KMS-11 (cell line): ENCODE results near the gene MLKL.

Experiments
- H2AFZ ChIP-seq: fragments of 200-600 bp; sonication (generic); 2 replicates; pipeline ENCODE4 v1.6.1; 2016; ENCODE audit warnings: antibody characterized with exemption, mixed run types, low read depth
- H3K27ac ChIP-seq: fragments of 200-600 bp; sonication (generic); 2 replicates; pipeline ENCODE4 v1.6.1; 2016; ENCODE audit warnings: mild to moderate bottlenecking, mixed run types
- H3K27me3 ChIP-seq: fragments of 200-600 bp; sonication (generic); 2 replicates; pipeline ENCODE4 v1.6.1; 2017; ENCODE audit warnings: mild to moderate bottlenecking, low read depth, mixed run types, moderate library complexity; ENCODE audit not compliant: insufficient read depth
- H3K36me3 ChIP-seq: fragments of 200-600 bp; sonication (generic); 2 replicates; pipeline ENCODE4 v1.6.1; 2017; ENCODE audit warnings: mild to moderate bottlenecking, mixed run types; ENCODE audit not compliant: insufficient read depth
- H3K4me1 ChIP-seq: fragments of 200-600 bp; sonication (generic); 2 replicates; pipeline ENCODE4 v1.6.1; 2016; ENCODE audit warnings: mild to moderate bottlenecking, low read depth, mixed run types; ENCODE audit not compliant: poor library complexity, severe bottlenecking
- H3K4me2 ChIP-seq: fragments of 200-600 bp; sonication (generic); 2 replicates; pipeline ENCODE4 v1.7.0; 2016; ENCODE audit warnings: mild to moderate bottlenecking, mixed run types
- H3K4me3 ChIP-seq: fragments of 200-600 bp; sonication (generic); IDR thresholded peaks from 2 replicates; pipeline ENCODE4 v1.6.1; 2017; ENCODE audit warnings: low read depth, low read length, mixed read lengths; ENCODE audit not compliant: insufficient read depth
- H3K79me2 ChIP-seq: fragments of 200-600 bp; sonication (generic); 2 replicates; pipeline ENCODE4 v1.6.1; 2016; ENCODE audit warnings: low read depth, mixed run types; ENCODE audit not compliant: insufficient read depth
- H3K9ac ChIP-seq: fragments of 200-600 bp; sonication (generic); 2 replicates; pipeline ENCODE4 v1.6.1; 2016; ENCODE audit warnings: mild to moderate bottlenecking, mixed run types
- H4K20me1 ChIP-seq: fragments of 200-600 bp; sonication (generic); 2 replicates; pipeline ENCODE4 v1.6.1; 2016; ENCODE audit warnings: mild to moderate bottlenecking, mixed run types; ENCODE audit not compliant: insufficient read depth
- TF ChIP-seq, protein P1 (sequence below): fragments of 200-600 bp; sonication (generic); conservative IDR thresholded peaks from 2 replicates; pipeline ENCODE4 v1.6.1; 2017; ENCODE audit warnings: low read depth, mild to moderate bottlenecking, antibody characterized with exemption, low read length, moderate library complexity, mixed read lengths

The MLKL gene

DNA sequence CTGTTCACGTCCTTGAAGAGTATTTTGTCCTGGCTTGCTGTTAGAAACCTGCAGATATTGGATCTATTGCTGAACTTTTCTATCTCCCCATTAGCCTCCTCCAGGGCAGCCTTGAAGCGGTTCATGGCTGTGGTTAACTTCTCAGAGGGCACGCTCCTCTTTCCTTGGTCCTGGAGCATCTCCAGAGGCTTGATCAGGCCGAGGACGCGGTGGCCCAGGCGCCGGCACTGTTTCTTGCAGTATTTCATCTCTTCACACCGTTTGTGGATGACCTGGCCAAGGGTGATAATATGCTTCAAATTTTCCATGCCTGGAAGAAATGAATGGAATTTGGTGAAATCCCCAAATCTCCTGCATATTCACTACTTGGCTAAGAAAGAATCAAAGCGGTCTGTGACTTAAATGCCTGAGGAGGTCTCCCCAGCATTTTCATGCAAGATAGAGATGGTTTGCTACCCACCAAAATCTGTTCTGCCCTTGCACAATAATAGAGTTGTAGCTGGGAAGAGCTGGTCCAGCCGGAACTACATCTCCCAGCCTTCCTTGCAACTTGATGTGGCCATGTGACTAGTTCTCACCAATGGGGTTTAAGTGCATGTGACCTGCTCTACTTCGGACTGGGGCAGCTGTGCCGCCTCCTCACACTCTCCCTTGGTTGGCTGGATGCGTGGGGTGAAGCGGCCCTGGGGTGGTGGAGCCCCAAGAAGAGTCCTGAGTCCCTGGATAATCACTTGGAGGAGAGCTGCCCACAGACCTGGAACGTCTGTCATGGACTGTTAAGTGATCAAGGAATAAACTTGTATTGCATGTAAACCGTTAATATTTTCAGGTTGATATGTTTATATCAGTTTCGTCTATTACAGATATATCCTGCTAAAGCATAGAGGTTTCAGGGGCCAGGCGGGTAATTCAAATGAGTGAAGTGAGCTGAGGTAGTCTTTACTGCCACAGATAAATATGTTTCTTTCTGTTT is 4.9 kb downstream of the MLKL start:
- H4K20me1 ChIP-seq = no peaks in the 10 kb centered on the region
- TF ChIP-seq, protein P1, sequence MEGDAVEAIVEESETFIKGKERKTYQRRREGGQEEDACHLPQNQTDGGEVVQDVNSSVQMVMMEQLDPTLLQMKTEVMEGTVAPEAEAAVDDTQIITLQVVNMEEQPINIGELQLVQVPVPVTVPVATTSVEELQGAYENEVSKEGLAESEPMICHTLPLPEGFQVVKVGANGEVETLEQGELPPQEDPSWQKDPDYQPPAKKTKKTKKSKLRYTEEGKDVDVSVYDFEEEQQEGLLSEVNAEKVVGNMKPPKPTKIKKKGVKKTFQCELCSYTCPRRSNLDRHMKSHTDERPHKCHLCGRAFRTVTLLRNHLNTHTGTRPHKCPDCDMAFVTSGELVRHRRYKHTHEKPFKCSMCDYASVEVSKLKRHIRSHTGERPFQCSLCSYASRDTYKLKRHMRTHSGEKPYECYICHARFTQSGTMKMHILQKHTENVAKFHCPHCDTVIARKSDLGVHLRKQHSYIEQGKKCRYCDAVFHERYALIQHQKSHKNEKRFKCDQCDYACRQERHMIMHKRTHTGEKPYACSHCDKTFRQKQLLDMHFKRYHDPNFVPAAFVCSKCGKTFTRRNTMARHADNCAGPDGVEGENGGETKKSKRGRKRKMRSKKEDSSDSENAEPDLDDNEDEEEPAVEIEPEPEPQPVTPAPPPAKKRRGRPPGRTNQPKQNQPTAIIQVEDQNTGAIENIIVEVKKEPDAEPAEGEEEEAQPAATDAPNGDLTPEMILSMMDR = no peak
- H3K27ac ChIP-seq = no peak overlapping the region
- peak overlapping the region; percentile 42; the same call in 1 of the 2 replicates for H2AFZ ChIP-seq
- no peaks in the 10 kb centered on the region for H3K36me3 ChIP-seq
- no peaks in the 10 kb centered on the region for H3K79me2 ChIP-seq
- H3K4me3 ChIP-seq = no peak overlapping the region
- no peak overlapping the region for H3K9ac ChIP-seq
- H3K4me1 ChIP-seq = peaks cover 23% of the 10 kb centered on the region
- no peaks in the 10 kb centered on the region for H3K27me3 ChIP-seq
- H3K4me2 ChIP-seq = peak overlapping the region; percentile 28; the same call in 1 of the 2 replicates

DNA sequence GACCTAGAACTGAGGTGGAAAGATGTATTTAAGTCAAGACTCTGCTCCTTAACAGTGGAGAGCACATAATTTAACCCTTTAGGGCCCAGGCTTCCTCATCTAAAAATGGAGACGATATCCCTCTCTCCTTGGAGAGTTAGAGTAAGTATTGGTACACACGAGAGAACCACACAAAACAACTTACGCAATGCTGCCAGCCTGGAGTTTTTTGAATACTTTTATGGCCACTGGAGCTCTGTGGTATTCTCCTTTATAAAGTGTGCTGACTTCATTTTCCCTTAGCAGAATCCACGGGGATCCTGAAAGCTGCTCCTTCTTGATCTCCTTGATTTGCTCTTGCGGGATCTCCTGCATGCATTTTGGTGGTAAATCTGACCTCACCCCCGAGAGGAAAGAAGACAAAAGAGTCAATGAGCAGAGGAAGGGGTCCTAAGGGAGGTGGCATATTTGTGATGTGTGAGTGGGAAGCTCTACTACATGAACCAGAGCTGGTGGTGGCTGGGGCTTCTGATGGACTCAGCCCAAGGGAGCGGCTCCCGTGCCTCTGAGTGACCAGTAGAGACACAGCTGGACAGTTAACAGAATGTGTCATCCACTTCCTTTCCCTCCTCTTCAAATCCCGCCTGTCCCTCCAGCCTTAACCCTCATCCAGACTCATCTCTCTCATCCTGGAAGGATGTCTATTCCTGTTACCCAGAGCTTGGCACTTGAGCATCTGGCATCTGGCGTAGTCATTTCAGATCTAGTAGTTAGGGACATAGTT is 9.4 kb downstream of the MLKL start:
- no peak overlapping the region for H3K9ac ChIP-seq
- H4K20me1 ChIP-seq = no peaks in the 10 kb centered on the region
- H3K27ac ChIP-seq = no peak overlapping the region
- H3K4me3 ChIP-seq = no peak overlapping the region
- H3K27me3 ChIP-seq = no peaks in the 10 kb centered on the region
- H3K4me1 ChIP-seq = no peaks in the 10 kb centered on the region
- TF ChIP-seq, protein P1 = no peak
- H3K79me2 ChIP-seq = no peaks in the 10 kb centered on the region
- H3K36me3 ChIP-seq = no peaks in the 10 kb centered on the region
- no peak overlapping the region for H2AFZ ChIP-seq
- no peak overlapping the region for H3K4me2 ChIP-seq

DNA sequence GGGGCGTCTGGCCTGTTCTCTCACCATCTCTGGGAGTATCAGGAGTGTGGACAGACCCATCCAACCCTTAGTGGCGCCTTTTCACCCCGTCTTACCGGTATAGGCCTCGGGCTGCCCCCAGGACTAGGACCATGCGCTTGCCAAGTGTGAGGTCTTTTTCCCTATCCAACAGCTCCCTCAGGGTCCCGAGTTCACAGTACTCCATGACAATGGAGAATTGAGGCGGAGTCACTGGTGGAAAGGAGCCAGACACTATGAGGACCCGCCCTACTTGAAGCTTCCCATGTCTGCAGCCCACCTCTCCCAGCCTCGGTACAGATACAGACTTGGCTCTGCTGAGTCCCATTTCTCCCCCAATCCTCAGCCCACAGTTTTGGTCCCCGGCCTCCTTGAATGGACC is 18.1 kb downstream of the MLKL start:
- H3K79me2 ChIP-seq = no peaks in the 10 kb centered on the region
- H4K20me1 ChIP-seq = no peaks in the 10 kb centered on the region
- H3K27me3 ChIP-seq = no peaks in the 10 kb centered on the region
- H3K4me2 ChIP-seq = no peak overlapping the region
- no peak overlapping the region for H3K4me3 ChIP-seq
- H3K36me3 ChIP-seq = no peaks in the 10 kb centered on the region
- peaks cover 19% of the 10 kb centered on the region for H3K4me1 ChIP-seq
- TF ChIP-seq, protein P1 = no peak
- no peak overlapping the region for H3K27ac ChIP-seq
- H3K9ac ChIP-seq = no peak overlapping the region
- no peak overlapping the region for H2AFZ ChIP-seq

DNA sequence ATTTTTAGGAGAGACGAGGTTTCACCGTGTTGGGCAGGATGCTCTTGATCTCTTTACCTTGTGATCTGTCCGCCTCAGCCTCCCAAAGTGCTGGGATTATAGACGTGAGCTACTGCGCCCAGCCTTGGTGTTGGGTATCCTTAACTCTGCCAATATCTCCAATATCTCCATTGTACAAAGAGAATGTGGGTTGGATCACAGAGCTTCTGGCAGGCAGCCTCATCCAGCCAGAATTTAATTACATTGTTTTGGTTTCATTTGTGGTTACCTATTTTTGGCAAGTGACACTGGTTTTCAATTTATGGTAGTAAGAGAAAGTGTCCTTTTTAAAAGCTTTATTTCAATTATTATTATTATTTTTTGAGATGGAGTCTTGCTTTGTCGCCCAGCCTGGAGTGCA is 20.0 kb downstream of the MLKL start:
- Histone ChIP-seq H3K4me3 (no peak overlapping the region), H3K27ac (no peak overlapping the region), H3K79me2 (no peaks in the 10 kb centered on the region), H3K4me1 (peaks cover 19% of the 10 kb centered on the region), H2AFZ (no peak overlapping the region), H4K20me1 (no peaks in the 10 kb centered on the region), H3K4me2 (peak overlapping the region; percentile 49; the same call in 1 of the 2 replicates), H3K36me3 (no peaks in the 10 kb centered on the region), H3K9ac (no peak overlapping the region), H3K27me3 (no peaks in the 10 kb centered on the region)
- TF ChIP-seq, protein P1 = no peak
